Stomach (tissue), 9 donors: ENCODE results near the gene MEGF6. TPM values are rescaled to one million over a fixed set of nuclear protein-coding genes. Genes with fewer than 3 reads are reported as not detected.
A peak's percentile ranks its signal among the peaks of the same experiment; 100 is the strongest.

ENCODE experiments used
- DNase-seq, 2 donors: peaks; one replicate each; pipeline versions ENCODE4 v3.0.0 to v3.0.0-alpha.2; 2013 to 2019
- H3K27ac ChIP-seq, 5 donors: fragments of 200-600 bp in 4 of 5; sonication (generic) in 4 of 5; one replicate each; pipeline ENCODE4 v1.5.1; 2013 to 2019; ENCODE audit warnings: mild to moderate bottlenecking in 1 of 5, moderate library complexity in 1 of 5
- H3K27me3 ChIP-seq, 3 donors: fragments of 200-600 bp; sonication (generic); one replicate each; pipeline ENCODE4 v1.5.1; 2017 to 2019; ENCODE audit warnings: mixed run types in 1 of 3
- H3K36me3 ChIP-seq, 4 donors: fragments of 200-600 bp; sonication (generic); 1 replicate in 3 of 4; 2 replicates in 1 of 4; pipeline ENCODE4 v1.5.1; 2016 to 2019
- H3K4me1 ChIP-seq, 4 donors: fragments of 200-600 bp; sonication (generic); one replicate each; pipeline ENCODE4 v1.5.1; 2016 to 2019
- H3K4me3 ChIP-seq, 4 donors: fragments of 200-600 bp; sonication (generic) in 3 of 4; one replicate each; pipeline ENCODE4 v1.5.1; 2016 to 2019; ENCODE audit warnings: mild to moderate bottlenecking in 1 of 4
- H3K9me3 ChIP-seq, 4 donors: fragments of 200-600 bp; sonication (generic); one replicate each; pipeline ENCODE4 v1.5.1; 2016 to 2019
- EP300 ChIP-seq: sonication (generic); formaldehyde crosslinking; IDR thresholded peaks from one replicate; pipeline ENCODE4 v1.6.1; 2017; ENCODE audit warnings: antibody characterized with exemption
- POLR2A ChIP-seq, 4 donors: fragments of 450-650 bp; IDR thresholded peaks; one replicate each; pipeline ENCODE4 v1.6.1; 2016; ENCODE audit warnings: antibody characterized with exemption in 4 of 4, control low read depth in 2 of 4, mild to moderate bottlenecking in 1 of 4, moderate library complexity in 1 of 4
- POLR2AphosphoS5 ChIP-seq, 3 donors: sonication (generic); formaldehyde crosslinking; IDR thresholded peaks; one replicate each; pipeline ENCODE4 v1.6.1; 2016; ENCODE audit warnings: antibody characterized with exemption in 3 of 3
- WGBS, 5 donors: extraction: QIAGEN DNeasy Blood & Tissue Kit in 3 of 5; methylation state at CpG; one replicate each; pipeline versions ENCODE4 v1.1.5 to v1.1.7; 2013 to 2018; 5-methylcytosine and 5-hydroxymethylcytosine counted together
- intact Hi-C: fragments of 100-400 bp; cut with DNase I; formaldehyde crosslinking; loops from one replicate; pipeline ENCODE4 v1.15.1; 2023; ENCODE audit warnings: low total_unique reads
- polyA plus RNA-seq, 3 donors: library from polyadenylated mRNA; stranded (reverse); fragments of 200-250 nt; gene quantifications; one replicate each; pipeline ENCODE4 v1.2.3, GENCODE V29; 2013
- total RNA-seq, 5 donors: library from RNA; depleted of rRNA; stranded (reverse); fragments of >200 nt; gene quantifications; one replicate each; pipeline versions ENCODE4 v1.1.0 to v1.2.3, GENCODE V29; 2014 to 2016
- TF ChIP-seq, protein P1 (sequence below), 7 experiments: fragments of 450-650 bp in 4 of 7; fragments of 200-600 bp in 3 of 7; sonication (generic) in 3 of 7; IDR thresholded peaks; one replicate each; pipeline ENCODE4 v1.5.1; 2016 to 2019; ENCODE audit warnings: antibody characterized with exemption in 7 of 7, control low read depth in 2 of 7, mild to moderate bottlenecking in 1 of 7
- donor health status: healthy with polysubstance abuse.
- donor health status: Bipolar disorder and iron deficiency.
- donor health status: healthy.

The MEGF6 gene
- total and polyA plus RNA-seq, 8 donors, result 2.6 to 57.2 (median 26.7) TPM

DNA sequence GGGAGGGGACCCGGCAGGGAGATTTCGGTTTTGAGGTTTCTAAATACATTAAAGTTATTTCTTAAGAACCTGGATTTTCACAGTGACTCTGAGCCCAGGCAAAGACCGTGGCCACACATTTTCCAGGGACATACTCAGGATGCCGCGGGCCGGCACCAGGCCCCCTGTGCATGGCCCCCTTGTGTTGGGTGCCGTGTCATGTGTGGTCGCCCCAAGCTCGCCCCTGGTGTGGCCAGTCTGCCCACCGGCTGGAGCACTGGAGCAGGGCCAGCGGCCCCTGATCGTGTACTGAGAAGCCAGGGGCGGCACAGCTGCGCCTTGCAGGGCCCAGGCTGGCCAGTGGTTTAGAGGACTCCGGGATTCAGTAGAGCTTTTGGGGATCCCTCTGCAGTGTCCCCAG, 130.3 kb downstream of the MEGF6 start:
- Histone ChIP-seq H3K9me3 (no peaks in the 10 kb centered on the region), H3K27me3 (peaks cover 0 to 34% (median 0%) of the 10 kb centered on the region in 3 donors), H3K36me3 (peaks cover 0 to 21% (median 19%) of the 10 kb centered on the region in 4 donors), H3K27ac (peak overlapping the region in 3 of 5 donors; percentile 74 to 79 (median 77)), H3K4me3 (no peak overlapping the region), H3K4me1 (peaks cover 16 to 36% (median 27%) of the 10 kb centered on the region in 4 donors)
- 68 to 83% (median 74%) methylated on average over 6 to 15 of the region's 15 CpGs for WGBS, 5 donors
- DNase-seq, result no peak
- intact Hi-C loops, result no loop called here
- TF ChIP-seq POLR2A (IDR thresholded peaks at IDR 0.05) (no peak), POLR2AphosphoS5 (IDR thresholded peaks at IDR 0.05) (no peak), EP300 (no peak)
- TF ChIP-seq, protein P1, sequence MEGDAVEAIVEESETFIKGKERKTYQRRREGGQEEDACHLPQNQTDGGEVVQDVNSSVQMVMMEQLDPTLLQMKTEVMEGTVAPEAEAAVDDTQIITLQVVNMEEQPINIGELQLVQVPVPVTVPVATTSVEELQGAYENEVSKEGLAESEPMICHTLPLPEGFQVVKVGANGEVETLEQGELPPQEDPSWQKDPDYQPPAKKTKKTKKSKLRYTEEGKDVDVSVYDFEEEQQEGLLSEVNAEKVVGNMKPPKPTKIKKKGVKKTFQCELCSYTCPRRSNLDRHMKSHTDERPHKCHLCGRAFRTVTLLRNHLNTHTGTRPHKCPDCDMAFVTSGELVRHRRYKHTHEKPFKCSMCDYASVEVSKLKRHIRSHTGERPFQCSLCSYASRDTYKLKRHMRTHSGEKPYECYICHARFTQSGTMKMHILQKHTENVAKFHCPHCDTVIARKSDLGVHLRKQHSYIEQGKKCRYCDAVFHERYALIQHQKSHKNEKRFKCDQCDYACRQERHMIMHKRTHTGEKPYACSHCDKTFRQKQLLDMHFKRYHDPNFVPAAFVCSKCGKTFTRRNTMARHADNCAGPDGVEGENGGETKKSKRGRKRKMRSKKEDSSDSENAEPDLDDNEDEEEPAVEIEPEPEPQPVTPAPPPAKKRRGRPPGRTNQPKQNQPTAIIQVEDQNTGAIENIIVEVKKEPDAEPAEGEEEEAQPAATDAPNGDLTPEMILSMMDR (IDR thresholded peaks at IDR 0.05), result no peak

DNA sequence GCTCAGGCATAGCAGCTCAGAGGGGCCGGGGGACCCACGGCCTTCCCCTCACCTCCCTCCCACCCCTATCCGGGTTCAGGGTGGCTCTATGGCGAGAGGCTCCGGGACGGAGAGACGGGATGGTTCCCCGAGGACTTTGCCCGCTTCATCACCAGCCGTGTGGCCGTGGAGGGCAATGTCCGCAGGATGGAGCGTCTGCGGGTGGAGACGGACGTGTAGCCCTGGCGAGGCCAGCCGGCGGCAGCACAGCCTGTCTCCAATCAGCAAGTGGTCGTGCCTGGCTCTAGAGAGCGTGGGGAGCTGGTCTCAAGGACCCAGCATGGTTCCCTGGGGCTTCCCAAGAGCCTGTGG, 131.0 kb downstream of the MEGF6 start:
- Histone ChIP-seq H3K36me3 (peaks cover 0 to 26% (median 21%) of the 10 kb centered on the region in 4 donors), H3K9me3 (no peaks in the 10 kb centered on the region), H3K4me1 (peaks cover 16 to 36% (median 27%) of the 10 kb centered on the region in 4 donors), H3K4me3 (no peak overlapping the region), H3K27ac (no peak overlapping the region), H3K27me3 (peaks cover 0 to 39% (median 0%) of the 10 kb centered on the region in 3 donors)
- intact Hi-C loops, result no loop called here
- no peak for DNase-seq
- 75 to 86% (median 78%) methylated on average over 16 to 21 of the region's 21 CpGs for WGBS, 5 donors
- TF ChIP-seq, protein P1 (IDR thresholded peaks at IDR 0.05), result no peak
- TF ChIP-seq POLR2A (IDR thresholded peaks at IDR 0.05), result no peak

DNA sequence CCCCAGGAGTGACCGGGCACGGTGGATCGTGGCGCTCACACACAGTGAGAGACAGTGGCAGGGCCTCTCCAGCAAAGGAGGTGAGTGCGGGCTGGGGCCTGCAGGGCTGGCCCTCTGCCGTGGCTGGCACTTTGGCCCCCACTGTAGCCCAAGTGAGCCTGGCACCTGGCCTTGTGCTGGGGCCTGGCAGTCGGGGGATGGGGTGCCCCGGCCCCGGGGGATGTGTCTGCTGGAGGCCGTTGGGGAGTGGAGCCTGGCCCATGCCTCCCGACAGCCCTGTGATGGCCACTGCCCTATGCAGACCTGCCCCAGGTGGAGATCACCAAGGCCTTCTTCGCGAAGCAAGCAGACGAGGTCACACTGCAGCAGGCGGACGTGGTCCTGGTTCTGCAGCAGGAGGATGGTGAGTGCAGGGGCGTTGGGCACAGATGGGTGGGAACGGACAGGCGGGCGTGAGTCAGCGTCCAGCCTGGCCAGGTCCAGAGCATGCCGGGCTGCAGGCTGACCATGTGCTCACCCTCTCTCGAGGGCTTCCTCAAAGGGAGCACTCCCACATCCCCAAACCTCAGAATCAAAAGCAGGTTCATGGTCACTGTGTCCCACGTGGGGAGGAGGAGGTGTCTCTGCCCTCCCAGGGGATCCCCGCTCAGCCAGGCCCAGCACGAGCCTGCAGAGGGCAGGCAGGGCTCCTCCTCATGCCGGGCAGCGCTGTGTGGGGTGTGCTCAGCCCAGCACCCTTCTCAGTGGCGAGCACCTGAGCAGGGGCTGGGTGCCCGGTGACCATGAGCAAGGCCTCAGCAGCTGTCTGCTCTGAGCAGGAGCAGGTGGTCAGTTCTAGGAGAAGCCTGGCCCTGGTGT, 131.6 kb downstream of the MEGF6 start:
- Histone ChIP-seq H3K4me1 (peaks cover 16 to 36% (median 27%) of the 10 kb centered on the region in 4 donors), H3K27ac (no peak overlapping the region), H3K4me3 (no peak overlapping the region), H3K9me3 (no peaks in the 10 kb centered on the region), H3K27me3 (peaks cover 0 to 39% (median 0%) of the 10 kb centered on the region in 3 donors), H3K36me3 (peaks cover 0 to 26% (median 21%) of the 10 kb centered on the region in 4 donors)
- 76 to 89% (median 82%) methylated on average over 20 to 30 of the region's 30 CpGs for WGBS, 5 donors
- intact Hi-C loops, result no loop called here
- DNase-seq, result no peak
- TF ChIP-seq, protein P1 (IDR thresholded peaks at IDR 0.05), result no peak
- TF ChIP-seq POLR2A (IDR thresholded peaks at IDR 0.05), result no peak
- no peak for TF ChIP-seq EP300
- no peak for TF ChIP-seq POLR2AphosphoS5 (IDR thresholded peaks at IDR 0.05)

DNA sequence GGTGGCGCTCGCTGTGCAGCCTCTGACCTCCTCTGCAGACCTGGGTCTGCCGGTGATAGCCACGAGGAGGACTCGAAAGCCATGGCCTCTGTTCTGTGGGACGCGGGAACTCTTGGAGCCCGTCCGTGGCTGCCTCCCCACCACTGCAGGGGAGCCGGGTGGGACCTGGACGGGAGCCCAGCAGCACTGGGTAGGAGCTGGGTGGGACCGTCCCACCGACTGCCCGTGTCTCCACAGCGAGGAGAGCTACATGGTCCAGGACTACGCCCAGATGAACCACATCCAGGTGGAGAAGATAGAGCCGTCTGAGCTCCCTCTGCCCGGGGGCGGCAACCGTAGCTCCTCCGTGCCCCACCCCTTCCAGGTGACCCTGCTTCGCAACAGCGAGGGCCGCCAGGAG, 133.1 kb downstream of the MEGF6 start:
- Histone ChIP-seq H3K9me3 (no peaks in the 10 kb centered on the region), H3K4me1 (peaks cover 16 to 25% (median 21%) of the 10 kb centered on the region in 4 donors), H3K4me3 (no peak overlapping the region), H3K36me3 (peaks cover 0 to 39% (median 33%) of the 10 kb centered on the region in 4 donors), H3K27me3 (peaks cover 0 to 50% (median 0%) of the 10 kb centered on the region in 3 donors), H3K27ac (no peak overlapping the region)
- no peak for DNase-seq
- TF ChIP-seq POLR2AphosphoS5 (IDR thresholded peaks at IDR 0.05) (no peak), POLR2A (IDR thresholded peaks at IDR 0.05) (no peak), EP300 (no peak)
- TF ChIP-seq, protein P1 (IDR thresholded peaks at IDR 0.05), result no peak
- WGBS, 5 donors, result 73 to 86% (median 82%) methylated on average over 4 to 24 of the region's 24 CpGs
- intact Hi-C loops, result no loop called here
